Measurements from ENCODE around the gene PDE6B.
"Not testable (repeated sequence)": the region's sequence is repeated elsewhere in the genome, so short reads cannot be mapped to it uniquely, and the experiment has no call there.

PDE6B gene

DNA sequence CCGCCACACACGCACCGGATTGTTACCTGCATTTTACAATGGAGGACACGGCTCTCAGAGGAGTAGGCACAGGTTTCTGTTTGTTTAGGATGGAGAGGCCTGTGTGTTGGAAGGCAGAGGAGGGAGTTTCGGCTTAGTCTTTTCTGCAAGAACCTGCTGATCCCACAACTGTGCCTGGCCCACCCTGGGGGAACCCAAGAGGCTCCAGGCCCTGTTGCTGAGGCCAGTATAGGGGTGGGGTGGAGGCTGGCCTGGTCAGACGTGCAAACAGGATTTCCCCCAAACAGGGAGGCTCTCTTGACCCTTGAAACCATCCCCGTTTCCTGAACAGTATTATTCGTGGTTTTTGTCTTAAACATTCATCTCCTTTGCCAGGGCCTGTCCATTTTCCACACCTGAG is 64.3 kb downstream of the PDE6B start:
- no peak for TF ChIP-seq CTCF (IDR thresholded peaks at IDR 0.05; ENCODE audit: extremely low read depth, insufficient read depth, missing control alignments)
- in situ Hi-C loops (cut with MboI; ENCODE audit: low pct_unique_long_range_greater_than_20kb, low sequenced_read_pairs, unreplicated experiment): no loop called here
- no peak for DNase-seq (ENCODE audit: low spot score)

- TF ChIP-seq CTCF (IDR thresholded peaks at IDR 0.05; ENCODE audit: extremely low read depth, insufficient read depth, missing control alignments): no peak
- in situ Hi-C loops (cut with MboI; ENCODE audit: low pct_unique_long_range_greater_than_20kb, low sequenced_read_pairs, unreplicated experiment): no loop called here
- DNase-seq (ENCODE audit: low spot score): no peak
Measured at GRCh38 chr4:692771-693554, 67.6 kb downstream of the PDE6B start.

- in situ Hi-C loops (cut with MboI; ENCODE audit: low pct_unique_long_range_greater_than_20kb, low sequenced_read_pairs, unreplicated experiment): not testable (repeated sequence)
Measured at GRCh38 chr4:694341-694940, 69.1 kb downstream of the PDE6B start.

DNA sequence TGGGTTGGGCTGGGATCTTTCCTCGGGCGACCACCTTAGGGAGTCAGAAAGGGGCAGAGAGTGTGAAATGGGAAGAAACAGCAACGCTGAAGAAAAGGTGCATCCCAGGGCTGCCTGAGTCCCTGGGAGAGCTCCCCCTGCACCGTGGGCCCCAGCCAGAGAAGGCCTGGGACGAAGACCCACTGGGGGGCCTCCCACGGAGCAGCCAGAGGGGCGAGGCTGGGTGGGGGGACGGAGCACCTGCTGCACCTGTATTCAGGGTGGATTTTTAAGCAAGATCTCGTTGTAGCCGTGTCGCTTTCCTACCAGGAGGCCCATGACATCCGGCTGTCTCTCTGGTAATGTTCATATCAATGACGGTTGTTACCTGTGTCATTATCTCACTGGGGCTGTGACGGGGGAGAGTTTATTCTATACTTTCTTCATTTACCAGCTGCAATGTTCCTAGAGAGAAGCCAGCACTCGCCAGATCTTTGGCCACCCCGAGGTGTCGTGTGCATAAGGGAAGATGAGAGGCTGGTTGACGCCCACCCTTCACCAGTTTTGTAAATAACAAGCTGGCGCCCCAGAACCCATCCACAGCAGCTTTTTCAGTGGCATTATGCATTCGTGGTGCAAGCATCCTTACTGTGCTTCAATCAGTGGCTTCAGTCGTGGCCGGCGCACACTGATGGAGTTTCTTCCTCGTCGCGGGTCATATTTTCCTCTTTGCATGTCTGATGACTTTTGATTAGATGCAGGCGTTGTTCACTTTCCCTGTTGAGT is 74.6 kb downstream of the PDE6B start:
- DNase-seq (ENCODE audit: low spot score): no peak
- in situ Hi-C loops (cut with MboI; ENCODE audit: low pct_unique_long_range_greater_than_20kb, low sequenced_read_pairs, unreplicated experiment): no loop called here
- no peak for TF ChIP-seq CTCF (IDR thresholded peaks at IDR 0.05; ENCODE audit: extremely low read depth, insufficient read depth, missing control alignments)

More at GRCh38 chr4:694341-694940, 69.1 kb downstream of the PDE6B start:
- DNase-seq (ENCODE audit: low spot score): not testable (repeated sequence)

DNA sequence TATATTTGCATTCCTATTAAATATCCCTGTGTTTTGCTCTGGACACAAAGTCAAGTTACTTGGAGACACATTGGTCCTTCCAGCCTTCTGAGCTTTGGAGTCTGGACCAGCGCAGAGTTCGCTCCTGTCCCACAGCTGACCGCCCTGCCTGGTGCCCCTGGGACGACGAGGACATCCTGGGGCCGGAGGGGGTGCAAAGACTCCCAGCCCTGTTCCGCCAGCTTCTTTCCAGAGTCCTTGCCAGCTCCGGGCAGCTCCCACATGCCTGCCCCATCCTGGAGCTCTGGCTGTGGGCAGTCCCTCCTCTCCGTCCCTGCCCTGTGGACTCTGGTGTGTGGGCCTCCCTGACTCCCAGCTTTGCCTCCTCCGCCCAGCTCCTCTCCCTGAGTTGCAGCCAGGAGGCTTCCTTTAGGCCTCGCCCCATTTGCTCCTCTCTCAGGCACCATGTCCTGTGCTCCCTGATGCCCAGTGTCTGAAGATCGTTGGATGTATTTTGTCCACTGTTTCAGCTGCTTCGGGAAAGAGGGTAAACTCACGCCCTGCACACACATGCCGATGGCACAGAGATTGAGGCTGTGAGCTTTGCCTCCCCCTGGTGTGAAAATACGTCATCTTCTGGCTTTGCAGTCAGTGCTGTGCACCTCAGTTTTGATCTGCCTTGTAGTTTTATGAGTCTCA is 75.4 kb downstream of the PDE6B start:
- in situ Hi-C loops (cut with MboI; ENCODE audit: low pct_unique_long_range_greater_than_20kb, low sequenced_read_pairs, unreplicated experiment): no loop called here
- TF ChIP-seq CTCF (IDR thresholded peaks at IDR 0.05; ENCODE audit: extremely low read depth, insufficient read depth, missing control alignments): no peak
- no peak for DNase-seq (ENCODE audit: low spot score)

DNA sequence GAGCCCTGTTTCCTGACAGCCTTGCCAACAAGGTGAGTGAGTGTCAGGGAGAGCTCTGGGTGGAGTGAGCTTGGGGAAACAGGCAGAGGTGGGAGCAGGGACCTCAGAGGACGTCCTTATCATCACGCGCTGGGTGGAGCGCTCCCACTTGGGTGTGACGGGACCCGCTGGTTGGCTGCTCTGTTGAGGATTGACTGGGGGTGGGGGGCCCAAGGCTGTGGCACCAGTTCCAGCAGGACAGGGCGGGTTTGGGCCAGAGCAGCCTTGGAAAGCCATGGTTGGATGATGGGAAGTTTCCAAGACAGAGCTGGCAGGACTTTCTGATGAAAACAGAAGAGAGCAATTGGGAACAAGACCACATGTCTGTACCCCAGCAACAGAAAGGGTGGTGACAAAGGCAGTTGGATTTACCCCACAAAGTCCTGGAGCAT is 77.3 kb downstream of the PDE6B start:
- TF ChIP-seq CTCF (IDR thresholded peaks at IDR 0.05; ENCODE audit: extremely low read depth, insufficient read depth, missing control alignments): no peak
- no peak for DNase-seq (ENCODE audit: low spot score)
- in situ Hi-C loops (cut with MboI; ENCODE audit: low pct_unique_long_range_greater_than_20kb, low sequenced_read_pairs, unreplicated experiment): no loop called here
